T-cell (primary cell): ENCODE measurements around the gene DYNC2H1. TPM values are rescaled to one million over a fixed set of nuclear protein-coding genes. Genes with fewer than 3 reads are reported as not detected.

Experiments used
- ATAC-seq, 4 experiments: fragments of 200-7000 bp in 3 of 4; fragments of 150-1000 bp in 1 of 4; cut with Tn5 transposase; replicated peaks in 1 of 4; 1 replicate in 3 of 4; 2 replicates in 1 of 4; pipeline ENCODE4 v1.10.0; 2021; ENCODE audit warnings: moderate library complexity in 3 of 4, mild to moderate bottlenecking in 2 of 4, moderate number of reproducible peaks in 1 of 4
- CTCF ChIA-PET, 2 donors: fragments of 300-600 bp; sonication (Branson Sonifier 250); formaldehyde crosslinking; loops; one replicate each; lab custom pipeline; 2022; ENCODE audit warnings: antibody characterized with exemption in 2 of 2; lab: Charles Lee
- POLR2A ChIA-PET, 2 donors: fragments of 300-600 bp; sonication (Branson Sonifier 250); formaldehyde crosslinking; loops; one replicate each; lab custom pipeline; 2022; ENCODE audit warnings: antibody characterized with exemption in 2 of 2; lab: Charles Lee
- DNase-seq, 35 experiments: peaks; one replicate each; pipeline versions ENCODE4 v3.0.0 to v3.0.0-alpha.2; 2013 to 2023
- H3K27ac ChIP-seq: one replicate; pipeline ENCODE4 v1.5.1; 2013; ENCODE audit warnings: low read length
- H3K27me3 ChIP-seq, 2 experiments: replicated peaks in 1 of 2; 1 replicate in 1 of 2; 2 replicates in 1 of 2; pipeline versions ENCODE4 v1.6.1 to v1.7.0; 2013; ENCODE audit warnings: low read length in 1 of 2, mixed read lengths in 1 of 2; ENCODE audit not compliant: control insufficient read depth in 2 of 2, insufficient read depth in 2 of 2; ENCODE audit errors: extremely low read depth in 1 of 2
- H3K36me3 ChIP-seq, 2 donors: 1 replicate in 1 of 2; 2 replicates in 1 of 2; pipeline versions ENCODE4 v1.6.1 to v1.7.0; 2013; ENCODE audit warnings: low read length in 1 of 2; ENCODE audit not compliant: control insufficient read depth in 2 of 2, insufficient read depth in 1 of 2; ENCODE audit errors: extremely low read depth in 1 of 2
- H3K4me1 ChIP-seq, 2 experiments: 1 replicate in 1 of 2; 2 replicates in 1 of 2; pipeline versions ENCODE4 v1.6.1 to v1.7.0; 2013; ENCODE audit warnings: low read length in 2 of 2, mixed read lengths in 1 of 2; ENCODE audit not compliant: insufficient read depth in 2 of 2, control insufficient read depth in 1 of 2; ENCODE audit errors: extremely low read depth in 1 of 2
- H3K4me3 ChIP-seq, 2 donors: 1 replicate in 1 of 2; 2 replicates in 1 of 2; pipeline versions ENCODE4 v1.5.1 to v1.7.0; 2013; ENCODE audit warnings: mild to moderate bottlenecking in 2 of 2, low read length in 1 of 2, moderate library complexity in 1 of 2; ENCODE audit not compliant: control insufficient read depth in 1 of 2; ENCODE audit errors: extremely low read depth in 1 of 2
- H3K9me3 ChIP-seq: 2 replicates; pipeline ENCODE4 v1.7.0; 2013
- H3K27ac Mint-ChIP-seq, 2 donors: one replicate each; pipeline ENCODE4 v1.8.0; 2020 to 2021; ENCODE audit warnings: mild to moderate bottlenecking in 2 of 2, mixed read lengths in 2 of 2
- H3K27me3 Mint-ChIP-seq, 2 donors: one replicate each; pipeline ENCODE4 v1.8.0; 2021 to 2022; ENCODE audit warnings: mixed read lengths in 2 of 2
- H3K36me3 Mint-ChIP-seq: one replicate; pipeline ENCODE4 v1.8.0; 2021; ENCODE audit warnings: mixed read lengths
- H3K4me1 Mint-ChIP-seq, 3 donors: one replicate each; pipeline ENCODE4 v1.8.0; 2020 to 2022; ENCODE audit warnings: mixed read lengths in 3 of 3, mild to moderate bottlenecking in 1 of 3
- H3K4me3 Mint-ChIP-seq, 3 donors: one replicate each; pipeline ENCODE4 v1.8.0; 2020 to 2022; ENCODE audit warnings: mild to moderate bottlenecking in 3 of 3, mixed read lengths in 3 of 3, moderate library complexity in 3 of 3
- H3K9me3 Mint-ChIP-seq, 3 donors: one replicate each; pipeline ENCODE4 v1.8.0; 2020 to 2022; ENCODE audit warnings: mixed read lengths in 3 of 3
- WGBS: methylation state at CpG from one replicate; pipeline ENCODE4 v1.1.5; 2013; ENCODE audit warnings: missing lambda C conversion rate; ENCODE audit not compliant: insufficient coverage; 5-methylcytosine and 5-hydroxymethylcytosine counted together
- total RNA-seq, 35 experiments: library from RNA in 6 of 35; stranded (reverse) in 6 of 35; fragments of 120-200 nt in 1 of 35; gene quantifications; one replicate each; pipeline versions ENCODE4 v1.2.1 to v1.2.4 and lab custom pipeline; 2013 to 2026

Gene DYNC2H1
- total RNA-seq, 5 donors from 2014 or later (not counting 1 experiment from before 2014, with no cell fraction given) = 2.6 to 4.4 (median 3.2) TPM

DNA sequence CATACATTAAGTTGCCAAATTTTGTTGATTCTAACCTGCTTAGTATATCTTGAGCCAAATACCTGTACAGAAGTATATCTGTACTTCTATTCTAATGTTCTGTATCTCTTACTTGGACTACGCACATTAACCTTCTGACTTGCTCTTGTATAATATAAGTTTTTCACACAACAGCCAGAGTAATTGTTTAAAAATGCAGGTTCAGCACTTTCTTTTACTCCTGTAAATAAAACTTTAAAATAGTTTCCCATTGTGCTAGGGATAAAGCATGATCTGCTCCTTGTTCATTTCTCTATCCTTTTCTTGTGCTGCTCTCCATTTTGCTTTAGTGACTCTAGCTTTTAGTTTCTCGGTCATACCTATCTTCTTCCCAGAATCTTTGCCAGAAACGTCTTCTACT lies 48.3 kb downstream of the DYNC2H1 start:
- H3K27ac Mint-ChIP-seq = no peak overlapping the region
- Histone ChIP-seq H3K27me3 (no peaks in the 10 kb centered on the region), H3K4me3 (no peak overlapping the region), H3K27ac (no peak overlapping the region), H3K9me3 (no peaks in the 10 kb centered on the region), H3K4me1 (no peaks in the 10 kb centered on the region), H3K36me3 (no peaks in the 10 kb centered on the region)
- DNase-seq (no peak), ATAC-seq (no peak)
- ChIA-PET CTCF (interaction anchor here (0.6 to 0.7 kb wide), 2 partner anchors 9 to 10 kb away, joined by 3 to 4 read pairs; no protein-coding TSS in a partner anchor), POLR2A (no interaction called here)
- H3K36me3 Mint-ChIP-seq = peaks cover 7% of the 10 kb centered on the region
- no peaks in the 10 kb centered on the region for H3K9me3 Mint-ChIP-seq
- WGBS = no CpG with 5 or more reads among the region's 3 CpGs
- H3K4me1 Mint-ChIP-seq = no peaks in the 10 kb centered on the region
- no peaks in the 10 kb centered on the region for H3K27me3 Mint-ChIP-seq
- no peak overlapping the region for H3K4me3 Mint-ChIP-seq

DNA sequence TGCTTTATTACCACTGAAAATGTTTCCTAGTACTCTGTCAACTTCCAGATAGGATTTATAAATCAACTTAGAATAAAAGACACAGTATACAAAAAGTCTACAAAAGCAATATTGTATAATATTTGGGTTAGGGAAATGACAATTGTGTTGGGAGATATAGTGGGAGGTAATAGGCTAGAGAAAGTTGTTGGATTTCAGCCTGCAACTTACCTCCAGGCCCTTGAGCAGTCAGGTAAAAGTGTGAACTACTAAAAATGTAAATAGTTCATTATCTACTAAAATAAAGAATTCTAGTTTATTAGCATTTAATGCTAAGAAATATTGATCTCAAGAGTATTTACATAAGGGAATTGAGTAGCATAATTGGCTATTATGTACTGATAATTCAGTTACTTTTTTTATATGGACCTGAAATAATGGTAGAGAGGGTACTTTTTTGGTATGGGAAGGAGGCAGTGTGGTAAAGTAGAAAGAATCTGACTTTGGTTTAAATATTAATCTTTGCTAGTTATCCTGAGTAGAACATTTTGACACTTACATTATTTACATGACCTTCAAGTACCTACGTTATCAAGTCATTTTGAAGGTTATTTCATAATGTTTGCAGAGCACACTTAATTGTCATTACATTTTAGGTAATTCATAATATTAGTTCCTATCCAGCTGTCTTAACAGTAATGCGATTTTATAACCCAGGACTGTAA lies 55.0 kb downstream of the DYNC2H1 start:
- no peaks in the 10 kb centered on the region for H3K9me3 Mint-ChIP-seq
- no CpG with 5 or more reads among the region's 2 CpGs for WGBS
- H3K4me3 ChIP-seq = no peak overlapping the region
- no peaks in the 10 kb centered on the region for H3K4me1 ChIP-seq
- H3K9me3 ChIP-seq = no peaks in the 10 kb centered on the region
- H3K27me3 ChIP-seq = no peaks in the 10 kb centered on the region
- H3K27me3 Mint-ChIP-seq = no peaks in the 10 kb centered on the region
- no peak overlapping the region for H3K27ac ChIP-seq
- ChIA-PET POLR2A (no interaction called here), CTCF (no interaction called here)
- DNase-seq = no peak
- no peaks in the 10 kb centered on the region for H3K36me3 ChIP-seq
- H3K4me3 Mint-ChIP-seq = no peak overlapping the region
- H3K27ac Mint-ChIP-seq = no peak overlapping the region
- H3K36me3 Mint-ChIP-seq = peaks cover 19% of the 10 kb centered on the region
- no peak for ATAC-seq
- H3K4me1 Mint-ChIP-seq = no peaks in the 10 kb centered on the region

DNA sequence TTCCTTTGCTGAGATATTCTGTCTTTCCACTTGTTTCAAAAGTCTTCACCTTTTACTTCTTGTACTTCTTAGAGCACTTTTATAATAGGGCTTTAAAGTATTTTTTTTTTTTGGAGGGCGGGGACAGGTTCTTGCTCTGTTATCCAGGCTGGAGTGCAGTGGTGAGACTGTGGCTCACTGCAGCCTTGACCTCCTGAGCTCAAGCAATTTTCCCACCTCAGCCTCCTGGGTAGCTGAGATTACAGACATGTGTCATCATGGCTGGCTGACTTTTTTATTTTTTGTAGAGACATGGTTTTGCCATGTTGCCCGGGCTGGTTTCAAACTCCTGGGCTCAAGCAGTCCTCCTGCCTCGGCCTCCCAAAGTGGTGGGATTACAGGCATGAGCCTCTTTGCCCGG lies 57.9 kb downstream of the DYNC2H1 start:
- Histone ChIP-seq H3K9me3 (no peaks in the 10 kb centered on the region), H3K27ac (no peak overlapping the region), H3K4me1 (no peaks in the 10 kb centered on the region), H3K36me3 (no peaks in the 10 kb centered on the region), H3K4me3 (no peak overlapping the region), H3K27me3 (no peaks in the 10 kb centered on the region)
- DNase-seq = no peak
- Mint-ChIP-seq H3K36me3 (peaks cover 14% of the 10 kb centered on the region), H3K9me3 (no peaks in the 10 kb centered on the region), H3K27me3 (no peaks in the 10 kb centered on the region), H3K27ac (no peak overlapping the region), H3K4me1 (no peaks in the 10 kb centered on the region), H3K4me3 (no peak overlapping the region)
- no CpG with 5 or more reads among the region's 4 CpGs for WGBS
- no peak for ATAC-seq
- POLR2A ChIA-PET = no interaction called here
- CTCF ChIA-PET = interaction anchor here in 1 of 2 donors (0.7 kb wide), 1 partner anchor 8 kb away, joined by 3 read pairs; no protein-coding TSS in a partner anchor

DNA sequence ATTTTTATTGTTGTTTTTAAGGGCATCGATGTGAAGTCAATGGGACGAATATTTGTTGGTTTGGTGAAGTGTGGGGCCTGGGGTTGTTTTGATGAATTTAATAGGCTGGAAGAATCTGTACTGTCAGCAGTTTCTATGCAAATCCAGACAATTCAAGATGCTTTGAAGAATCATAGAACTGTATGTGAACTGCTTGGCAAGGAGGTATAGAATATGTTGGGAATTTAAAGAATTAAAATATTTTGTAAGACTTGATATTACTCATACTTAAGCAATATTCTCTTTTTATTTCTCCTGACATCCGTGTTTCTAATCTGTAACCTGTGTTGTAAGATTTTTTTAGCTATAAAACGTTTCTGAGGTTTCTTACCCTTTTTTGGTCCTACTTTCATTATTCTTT lies 61.6 kb downstream of the DYNC2H1 start:
- Histone ChIP-seq H3K27ac (no peak overlapping the region), H3K9me3 (no peaks in the 10 kb centered on the region), H3K36me3 (no peaks in the 10 kb centered on the region), H3K4me1 (no peaks in the 10 kb centered on the region), H3K27me3 (no peaks in the 10 kb centered on the region), H3K4me3 (no peak overlapping the region)
- no peaks in the 10 kb centered on the region for H3K27me3 Mint-ChIP-seq
- H3K9me3 Mint-ChIP-seq = no peaks in the 10 kb centered on the region
- ChIA-PET POLR2A (no interaction called here), CTCF (no interaction called here)
- ATAC-seq (no peak), DNase-seq (no peak)
- WGBS = no CpG with 5 or more reads among the region's 4 CpGs
- no peak overlapping the region for H3K4me3 Mint-ChIP-seq
- H3K36me3 Mint-ChIP-seq = peaks cover 7% of the 10 kb centered on the region
- H3K4me1 Mint-ChIP-seq = no peaks in the 10 kb centered on the region
- no peak overlapping the region for H3K27ac Mint-ChIP-seq

DNA sequence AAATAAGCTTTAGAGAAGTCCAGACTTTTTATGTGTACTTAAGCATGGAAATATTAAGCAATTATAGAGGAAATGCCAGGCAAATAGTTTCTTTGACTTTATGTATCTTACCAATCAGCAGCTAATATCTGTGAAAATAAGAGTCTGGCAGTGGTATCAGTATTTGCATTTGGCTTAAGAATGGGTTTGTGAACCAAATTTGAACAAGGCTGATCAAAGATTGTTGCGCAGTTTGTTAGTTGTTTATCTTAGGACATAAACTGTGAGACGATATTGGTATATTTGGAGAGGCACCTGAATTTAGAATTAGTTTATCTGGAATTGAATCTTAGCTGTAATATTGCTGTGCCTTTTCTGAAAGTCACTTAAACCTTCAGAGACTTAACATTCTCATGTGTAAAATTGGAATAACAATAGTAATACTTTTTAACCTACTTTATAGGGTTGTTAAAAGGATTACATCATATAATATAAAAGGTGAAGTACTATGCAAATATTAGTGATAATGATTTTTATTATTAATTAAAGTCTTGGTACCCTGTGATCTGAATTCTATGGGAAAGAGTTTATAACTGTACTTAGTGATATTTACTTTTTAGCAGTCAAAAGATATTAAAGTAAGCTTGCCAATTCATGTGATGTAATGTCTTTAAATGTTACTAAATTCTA lies 66.4 kb downstream of the DYNC2H1 start:
- Histone ChIP-seq H3K4me3 (no peak overlapping the region), H3K4me1 (no peaks in the 10 kb centered on the region), H3K9me3 (no peaks in the 10 kb centered on the region), H3K36me3 (no peaks in the 10 kb centered on the region), H3K27me3 (no peaks in the 10 kb centered on the region), H3K27ac (no peak overlapping the region)
- DNase-seq (no peak), ATAC-seq (no peak)
- POLR2A ChIA-PET = interaction anchor here in 1 of 2 donors (0.6 kb wide), 1 partner anchor 16 kb away, joined by 3 read pairs; no protein-coding TSS in a partner anchor
- Mint-ChIP-seq H3K27ac (no peak overlapping the region), H3K9me3 (no peaks in the 10 kb centered on the region), H3K4me1 (no peaks in the 10 kb centered on the region), H3K4me3 (no peak overlapping the region), H3K27me3 (no peaks in the 10 kb centered on the region), H3K36me3 (peaks cover 3% of the 10 kb centered on the region)
- CTCF ChIA-PET = interaction anchor here in 1 of 2 donors (1.0 kb wide), 1 partner anchor 9 kb away, joined by 3 read pairs; no protein-coding TSS in a partner anchor
- 100% methylated on average over 1 of the region's 2 CpGs for WGBS

DNA sequence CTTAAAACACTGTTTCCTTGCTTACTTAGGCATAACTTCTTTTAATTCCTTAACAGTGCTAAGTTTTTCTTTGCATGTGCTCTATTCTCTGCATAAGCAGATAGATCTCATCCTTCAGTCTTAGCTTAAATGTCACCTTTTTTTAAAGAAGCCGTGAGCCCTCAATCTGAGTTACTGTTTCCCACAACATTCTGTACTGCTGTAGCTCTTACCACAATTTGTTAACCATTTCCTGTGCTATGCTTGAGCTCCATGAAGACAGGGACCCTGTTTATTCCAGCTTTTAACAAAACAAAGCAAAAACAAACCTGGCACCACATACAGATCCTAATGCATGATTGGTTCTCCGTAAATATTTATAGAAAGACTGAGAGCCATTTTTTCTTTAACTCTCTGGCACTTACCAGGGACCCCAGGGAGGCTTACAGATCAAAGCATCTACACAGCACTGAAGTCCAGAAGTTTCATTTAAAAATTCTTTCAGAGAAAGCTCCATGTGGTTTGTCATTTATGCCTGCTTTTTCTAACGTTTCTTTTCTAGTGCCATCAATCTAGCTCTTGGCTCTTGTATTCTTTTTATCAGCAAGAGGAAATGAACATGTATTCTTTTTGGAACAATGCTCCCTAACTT lies 74.9 kb downstream of the DYNC2H1 start:
- Histone ChIP-seq H3K27ac (no peak overlapping the region), H3K36me3 (no peaks in the 10 kb centered on the region), H3K27me3 (no peaks in the 10 kb centered on the region), H3K4me3 (no peak overlapping the region), H3K9me3 (no peaks in the 10 kb centered on the region), H3K4me1 (peaks cover 0 to 11% of the 10 kb centered on the region in 2 experiments)
- no peaks in the 10 kb centered on the region for H3K9me3 Mint-ChIP-seq
- CTCF ChIA-PET = no interaction called here
- ATAC-seq = no peak
- no peaks in the 10 kb centered on the region for H3K27me3 Mint-ChIP-seq
- H3K27ac Mint-ChIP-seq = no peak overlapping the region
- peaks cover 3% of the 10 kb centered on the region for H3K36me3 Mint-ChIP-seq
- POLR2A ChIA-PET = no interaction called here
- peaks cover 0 to 9% (median 5%) of the 10 kb centered on the region in 3 donors for H3K4me1 Mint-ChIP-seq
- DNase-seq = peak in 1 of 35 experiments; percentile 1
- WGBS = 0% methylated on average over 1 of the region's 3 CpGs
- no peak overlapping the region for H3K4me3 Mint-ChIP-seq
